Measurements from ENCODE around the gene MAP1LC3B. TPM values are rescaled to one million over a fixed set of nuclear protein-coding genes. Genes with fewer than 3 reads are reported as not detected.

The MAP1LC3B gene
- total RNA-seq, 2 experiments from 2014 or later, result 55.3 to 58.1 TPM

GRCh38 chr16:87352818-87353217 lies 39.3 kb upstream of the MAP1LC3B start:
- H3K27ac Mint-ChIP-seq, result no peak overlapping the region
- ChIA-PET POLR2A (no interaction called here), CTCF (no interaction called here)
- DNase-seq, result no peak
- no peak overlapping the region for H3K4me3 Mint-ChIP-seq
- H3K4me1 Mint-ChIP-seq (ENCODE audit: low read depth), result peaks cover 3% of the 10 kb centered on the region
- H3K36me3 Mint-ChIP-seq (ENCODE audit: low read depth), result peaks cover 11% of the 10 kb centered on the region
- intact Hi-C loops (cut with micrococcal nuclease), result no loop called here
- no peaks in the 10 kb centered on the region for H3K27me3 Mint-ChIP-seq
- TF ChIP-seq, protein P1, sequence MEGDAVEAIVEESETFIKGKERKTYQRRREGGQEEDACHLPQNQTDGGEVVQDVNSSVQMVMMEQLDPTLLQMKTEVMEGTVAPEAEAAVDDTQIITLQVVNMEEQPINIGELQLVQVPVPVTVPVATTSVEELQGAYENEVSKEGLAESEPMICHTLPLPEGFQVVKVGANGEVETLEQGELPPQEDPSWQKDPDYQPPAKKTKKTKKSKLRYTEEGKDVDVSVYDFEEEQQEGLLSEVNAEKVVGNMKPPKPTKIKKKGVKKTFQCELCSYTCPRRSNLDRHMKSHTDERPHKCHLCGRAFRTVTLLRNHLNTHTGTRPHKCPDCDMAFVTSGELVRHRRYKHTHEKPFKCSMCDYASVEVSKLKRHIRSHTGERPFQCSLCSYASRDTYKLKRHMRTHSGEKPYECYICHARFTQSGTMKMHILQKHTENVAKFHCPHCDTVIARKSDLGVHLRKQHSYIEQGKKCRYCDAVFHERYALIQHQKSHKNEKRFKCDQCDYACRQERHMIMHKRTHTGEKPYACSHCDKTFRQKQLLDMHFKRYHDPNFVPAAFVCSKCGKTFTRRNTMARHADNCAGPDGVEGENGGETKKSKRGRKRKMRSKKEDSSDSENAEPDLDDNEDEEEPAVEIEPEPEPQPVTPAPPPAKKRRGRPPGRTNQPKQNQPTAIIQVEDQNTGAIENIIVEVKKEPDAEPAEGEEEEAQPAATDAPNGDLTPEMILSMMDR (IDR thresholded peaks at IDR 0.05), result no peak
- H3K9me3 Mint-ChIP-seq, result no peaks in the 10 kb centered on the region
- no peak for ATAC-seq

GRCh38 chr16:87353613-87354012 lies 38.5 kb upstream of the MAP1LC3B start:
- H3K36me3 Mint-ChIP-seq (ENCODE audit: low read depth), result peaks cover 14% of the 10 kb centered on the region

GRCh38 chr16:87356491-87356853 lies 35.7 kb upstream of the MAP1LC3B start:
- Mint-ChIP-seq H3K4me1 (ENCODE audit: low read depth) (no peaks in the 10 kb centered on the region), H3K27ac (no peak overlapping the region), H3K4me3 (no peak overlapping the region), H3K27me3 (no peaks in the 10 kb centered on the region), H3K9me3 (no peaks in the 10 kb centered on the region), H3K36me3 (ENCODE audit: low read depth) (peaks cover 16% of the 10 kb centered on the region)
- POLR2A ChIA-PET, result interaction anchor here (0.5 kb wide), 1 partner anchor 12 kb away, joined by 3 read pairs; no protein-coding TSS in a partner anchor
- ATAC-seq, result no peak
- CTCF ChIA-PET, result no interaction called here
- no peak for DNase-seq
- intact Hi-C loops (cut with micrococcal nuclease), result no loop called here
- TF ChIP-seq, protein P1 (IDR thresholded peaks at IDR 0.05), result no peak

More at GRCh38 chr16:87353613-87354012, 38.5 kb upstream of the MAP1LC3B start:
- Mint-ChIP-seq H3K27me3 (no peaks in the 10 kb centered on the region), H3K27ac (no peak overlapping the region), H3K4me3 (no peak overlapping the region), H3K4me1 (ENCODE audit: low read depth) (peaks cover 3% of the 10 kb centered on the region), H3K9me3 (no peaks in the 10 kb centered on the region)
- ATAC-seq (no peak), DNase-seq (no peak)
- ChIA-PET POLR2A (interaction anchor here (1.4 kb wide), 1 partner anchor 29 kb away, joined by 3 read pairs; no protein-coding TSS in a partner anchor), CTCF (no interaction called here)
- TF ChIP-seq, protein P1 (IDR thresholded peaks at IDR 0.05), result no peak
- intact Hi-C loops (cut with micrococcal nuclease), result no loop called here

GRCh38 chr16:87358250-87358649 lies 33.9 kb upstream of the MAP1LC3B start:
- Mint-ChIP-seq H3K36me3 (ENCODE audit: low read depth) (peaks cover 16% of the 10 kb centered on the region), H3K4me1 (ENCODE audit: low read depth) (no peaks in the 10 kb centered on the region), H3K27ac (no peak overlapping the region), H3K4me3 (no peak overlapping the region), H3K27me3 (no peaks in the 10 kb centered on the region), H3K9me3 (no peaks in the 10 kb centered on the region)
- TF ChIP-seq, protein P1 (IDR thresholded peaks at IDR 0.05), result no peak
- ChIA-PET POLR2A (interaction anchor here (0.6 to 0.7 kb wide), 3 partner anchors 9 to 1091 kb away, joined by 3 read pairs; no protein-coding TSS in a partner anchor), CTCF (no interaction called here)
- intact Hi-C loops (cut with micrococcal nuclease), result no loop called here
- ATAC-seq (no peak), DNase-seq (no peak)

GRCh38 chr16:87358696-87359095 lies 33.4 kb upstream of the MAP1LC3B start:
- H3K27me3 Mint-ChIP-seq, result no peaks in the 10 kb centered on the region
- CTCF ChIA-PET, result no interaction called here
- intact Hi-C loops (cut with micrococcal nuclease), result no loop called here
- no peak overlapping the region for H3K4me3 Mint-ChIP-seq
- POLR2A ChIA-PET, result interaction anchor here (0.6 to 1.6 kb wide), 3 partner anchors 24 to 1090 kb away, joined by 3 to 4 read pairs (median 3); no protein-coding TSS in a partner anchor
- H3K9me3 Mint-ChIP-seq, result no peaks in the 10 kb centered on the region
- no peaks in the 10 kb centered on the region for H3K4me1 Mint-ChIP-seq (ENCODE audit: low read depth)
- DNase-seq, result no peak
- H3K36me3 Mint-ChIP-seq (ENCODE audit: low read depth), result peaks cover 20% of the 10 kb centered on the region
- H3K27ac Mint-ChIP-seq, result no peak overlapping the region
- no peak for ATAC-seq
- TF ChIP-seq, protein P1 (IDR thresholded peaks at IDR 0.05), result no peak

Measured in activated CD8-positive, alpha-beta T cell treated with anti-CD3 and anti-CD28 coated beads for 36 hours (primary cell).